Measurements from ENCODE around the gene PRDM16. TPM values are rescaled to one million over a fixed set of nuclear protein-coding genes. Genes with fewer than 3 reads are reported as not detected.

Gene PRDM16
- total and polyA plus RNA-seq, 7 donors: 0.04 to 1.2 (median 0.31) TPM

DNA sequence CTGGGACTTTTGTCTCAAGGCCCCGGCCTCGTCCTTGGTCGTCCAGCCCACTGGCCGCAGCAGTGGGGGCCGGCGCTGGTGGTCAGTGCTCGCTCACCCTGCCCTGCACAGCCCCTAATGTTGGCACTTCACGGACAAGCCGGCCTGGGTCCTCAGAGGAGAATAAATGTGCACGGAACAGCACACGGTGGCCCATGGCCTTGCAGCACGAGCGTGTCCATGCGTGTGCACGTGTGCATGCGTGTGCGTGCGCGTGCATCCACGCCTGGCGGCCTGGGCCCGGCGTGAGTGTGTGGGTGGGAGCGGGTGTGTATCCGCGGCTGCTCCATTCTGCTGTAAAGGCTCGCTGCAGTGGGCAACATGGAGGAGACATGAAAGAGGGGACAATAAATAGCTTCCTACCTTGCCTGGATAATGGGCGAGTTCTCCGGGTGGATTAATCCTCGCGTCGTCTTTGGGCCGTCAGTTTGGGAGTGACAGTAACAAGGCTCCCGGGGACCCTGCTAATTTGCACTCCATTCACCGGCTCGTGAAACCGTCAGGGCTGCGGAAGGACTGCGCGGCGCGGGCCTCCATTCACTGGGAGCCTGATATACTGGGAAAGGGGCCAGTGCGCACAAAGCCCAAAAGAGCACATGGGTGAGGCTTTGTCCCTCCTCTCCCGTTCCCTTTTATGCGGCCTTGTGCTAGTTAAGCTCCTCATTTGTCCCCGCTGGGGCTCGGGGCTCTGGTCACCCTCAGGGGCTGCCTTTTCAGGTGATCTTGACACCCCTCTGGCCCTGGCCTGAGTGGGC lies 142.8 kb downstream of the PRDM16 start:
- peaks cover 0 to 9% (median 1%) of the 10 kb centered on the region in 3 donors for H3K27me3 ChIP-seq (ENCODE audit: insufficient read depth in 3 of 3, low read length in 2 of 3)

DNA sequence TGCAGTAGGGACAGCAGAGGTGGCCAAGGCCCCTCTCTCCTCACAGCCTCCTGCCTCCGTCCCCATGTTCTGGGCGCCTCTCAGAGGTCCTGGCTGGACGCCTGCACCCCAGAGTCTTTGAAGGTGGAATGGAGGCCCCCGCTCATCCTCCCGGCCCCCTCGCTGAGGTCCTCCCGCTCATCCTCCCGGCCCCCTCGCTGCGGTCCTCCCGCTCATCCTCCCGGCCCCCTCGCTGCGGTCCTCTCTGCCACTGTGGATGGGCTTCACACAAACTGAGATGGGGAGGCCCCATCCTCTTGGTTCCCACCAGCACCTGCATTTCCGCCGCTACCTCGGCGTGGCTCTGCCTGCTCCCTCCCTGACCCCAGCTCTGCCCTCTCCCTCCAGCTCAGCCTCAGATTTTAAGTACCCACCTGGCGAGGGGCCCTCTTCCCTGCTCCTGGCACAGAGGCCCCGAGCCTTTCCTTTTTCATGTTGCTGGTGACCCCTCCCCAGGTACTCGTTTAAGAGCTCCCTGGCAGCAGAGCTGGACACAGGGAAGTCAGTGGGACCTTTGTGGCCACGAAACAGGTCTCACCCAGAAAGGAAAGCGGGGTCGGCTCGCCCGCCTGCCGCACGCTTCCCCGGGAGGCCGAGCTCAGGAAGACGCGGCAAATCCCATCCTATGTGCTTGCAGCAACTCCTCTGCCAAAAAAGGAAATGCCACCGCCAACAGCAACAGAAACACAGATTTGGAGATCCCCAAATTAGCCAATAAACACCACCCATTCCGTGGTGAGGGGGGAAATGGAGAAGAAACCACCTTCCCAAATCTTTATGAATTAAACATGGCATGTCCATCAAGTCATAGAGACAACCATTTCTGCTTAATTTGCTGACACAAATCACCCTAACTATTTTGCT lies 143.7 kb downstream of the PRDM16 start:
- DNase-seq: no peak
- TF ChIP-seq, protein P1, sequence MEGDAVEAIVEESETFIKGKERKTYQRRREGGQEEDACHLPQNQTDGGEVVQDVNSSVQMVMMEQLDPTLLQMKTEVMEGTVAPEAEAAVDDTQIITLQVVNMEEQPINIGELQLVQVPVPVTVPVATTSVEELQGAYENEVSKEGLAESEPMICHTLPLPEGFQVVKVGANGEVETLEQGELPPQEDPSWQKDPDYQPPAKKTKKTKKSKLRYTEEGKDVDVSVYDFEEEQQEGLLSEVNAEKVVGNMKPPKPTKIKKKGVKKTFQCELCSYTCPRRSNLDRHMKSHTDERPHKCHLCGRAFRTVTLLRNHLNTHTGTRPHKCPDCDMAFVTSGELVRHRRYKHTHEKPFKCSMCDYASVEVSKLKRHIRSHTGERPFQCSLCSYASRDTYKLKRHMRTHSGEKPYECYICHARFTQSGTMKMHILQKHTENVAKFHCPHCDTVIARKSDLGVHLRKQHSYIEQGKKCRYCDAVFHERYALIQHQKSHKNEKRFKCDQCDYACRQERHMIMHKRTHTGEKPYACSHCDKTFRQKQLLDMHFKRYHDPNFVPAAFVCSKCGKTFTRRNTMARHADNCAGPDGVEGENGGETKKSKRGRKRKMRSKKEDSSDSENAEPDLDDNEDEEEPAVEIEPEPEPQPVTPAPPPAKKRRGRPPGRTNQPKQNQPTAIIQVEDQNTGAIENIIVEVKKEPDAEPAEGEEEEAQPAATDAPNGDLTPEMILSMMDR (IDR thresholded peaks at IDR 0.05): no peak
- Histone ChIP-seq H3K27me3 (ENCODE audit: insufficient read depth in 3 of 3, low read length in 2 of 3) (peaks cover 0 to 16% (median under 1%) of the 10 kb centered on the region in 3 donors), H3K27ac (no peak overlapping the region), H3K4me1 (no peaks in the 10 kb centered on the region), H3K4me3 (no peak overlapping the region), H3K36me3 (ENCODE audit: insufficient read depth in 1 of 2, low read depth in 1 of 2) (no peaks in the 10 kb centered on the region), H3K9me3 (no peaks in the 10 kb centered on the region)
- WGBS, 3 donors: 88 to 95% (median 91%) methylated on average over 30 to 34 of the region's 34 CpGs
- intact Hi-C loops (cut with DNase I): no loop called here
- ATAC-seq: no peak

More for the DNA sequence above, 142.8 kb downstream of the PRDM16 start:
- DNase-seq (no peak), ATAC-seq (no peak)
- no peaks in the 10 kb centered on the region for H3K36me3 ChIP-seq (ENCODE audit: insufficient read depth in 1 of 2, low read depth in 1 of 2)
- no peak overlapping the region for H3K27ac ChIP-seq
- no peak overlapping the region for H3K4me3 ChIP-seq
- H3K4me1 ChIP-seq: no peaks in the 10 kb centered on the region
- TF ChIP-seq, protein P1 (IDR thresholded peaks at IDR 0.05): no peak
- intact Hi-C loops (cut with DNase I): no loop called here
- 93% methylated on average over 47 of the region's 47 CpGs for WGBS, 3 donors
- H3K9me3 ChIP-seq: no peaks in the 10 kb centered on the region

DNA sequence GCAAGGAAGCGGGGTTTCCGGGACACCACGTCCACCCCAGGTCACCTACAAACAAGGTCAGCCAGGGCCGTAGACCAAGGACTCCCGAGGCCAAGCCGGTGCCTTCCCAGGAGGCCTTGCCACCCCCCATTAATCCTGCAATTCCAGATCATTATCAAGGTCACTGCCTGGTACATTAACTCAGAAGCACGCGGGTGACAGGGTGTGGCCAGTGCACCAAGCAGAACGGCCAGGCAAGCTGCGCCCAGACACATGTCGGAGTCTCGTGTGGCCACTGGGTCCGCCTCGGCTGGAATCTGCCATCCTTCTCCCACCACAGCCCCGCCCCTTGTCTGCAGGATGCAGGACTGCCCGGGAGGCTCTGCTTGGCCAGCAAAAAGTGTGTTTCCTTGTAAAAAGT lies 144.7 kb downstream of the PRDM16 start:
- Histone ChIP-seq H3K27ac (no peak overlapping the region), H3K9me3 (no peaks in the 10 kb centered on the region), H3K4me1 (peaks cover 1% of the 10 kb centered on the region), H3K36me3 (ENCODE audit: insufficient read depth in 1 of 2, low read depth in 1 of 2) (no peaks in the 10 kb centered on the region), H3K4me3 (no peak overlapping the region), H3K27me3 (ENCODE audit: insufficient read depth in 3 of 3, low read length in 2 of 3) (peaks cover 0 to 25% (median 0%) of the 10 kb centered on the region in 3 donors)
- intact Hi-C loops (cut with DNase I): no loop called here
- DNase-seq: no peak
- TF ChIP-seq, protein P1 (IDR thresholded peaks at IDR 0.05): no peak
- ATAC-seq: no peak
- WGBS, 3 donors: 66 to 71% (median 71%) methylated on average over 14 to 16 of the region's 16 CpGs

DNA sequence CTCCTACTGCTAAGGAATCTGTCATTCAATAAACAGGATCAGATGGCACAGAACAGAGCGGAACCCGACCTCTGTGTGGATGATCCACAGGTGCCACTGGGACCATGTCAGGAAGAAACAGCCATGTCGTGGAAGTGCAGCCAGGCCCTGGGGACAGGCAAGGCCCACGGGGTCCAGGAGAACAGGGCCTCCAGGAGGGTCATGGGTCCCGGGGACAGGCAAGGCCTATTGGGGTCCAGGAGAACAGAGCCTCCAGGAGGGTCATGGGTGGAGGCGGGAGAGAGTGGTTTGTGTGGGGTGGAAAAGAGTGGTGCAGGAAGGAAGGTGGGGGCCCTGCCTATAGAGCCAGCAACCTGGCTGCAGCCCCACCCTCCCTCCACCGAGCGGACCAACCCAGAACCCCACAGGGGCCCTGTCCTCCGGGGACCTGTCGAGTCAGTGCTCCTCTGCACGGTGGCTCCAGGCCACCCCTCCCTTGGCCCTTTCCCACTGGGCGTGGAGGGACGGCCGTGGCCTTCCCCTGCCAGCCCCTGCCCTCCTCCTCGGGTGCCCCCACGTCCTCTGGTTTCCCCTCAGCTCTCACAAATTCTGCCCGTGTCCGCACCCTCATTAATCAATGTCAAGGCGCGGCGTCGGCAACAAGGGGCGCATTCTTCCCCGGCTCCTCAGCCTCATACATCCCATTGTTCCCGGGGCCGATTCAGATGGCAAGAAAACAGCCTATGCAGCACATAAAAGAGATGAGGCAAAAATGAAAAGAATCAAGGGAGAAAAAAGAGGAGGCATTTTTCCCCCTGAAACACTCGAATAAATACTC lies 146.4 kb downstream of the PRDM16 start:
- ATAC-seq (no peak), DNase-seq (no peak)
- no peaks in the 10 kb centered on the region for H3K9me3 ChIP-seq
- peaks cover 0 to 33% (median 0%) of the 10 kb centered on the region in 3 donors for H3K27me3 ChIP-seq (ENCODE audit: insufficient read depth in 3 of 3, low read length in 2 of 3)
- no peaks in the 10 kb centered on the region for H3K36me3 ChIP-seq (ENCODE audit: insufficient read depth in 1 of 2, low read depth in 1 of 2)
- H3K4me1 ChIP-seq: peaks cover 5% of the 10 kb centered on the region
- TF ChIP-seq, protein P1 (IDR thresholded peaks at IDR 0.05): no peak
- intact Hi-C loops (cut with DNase I): no loop called here
- WGBS, 3 donors: 80 to 87% (median 83%) methylated on average over 27 of the region's 27 CpGs
- H3K27ac ChIP-seq: no peak overlapping the region
- no peak overlapping the region for H3K4me3 ChIP-seq
